ENCODE measurements around the gene POLR1B.
"Not testable (repeated sequence)": the region's sequence is repeated elsewhere in the genome, so short reads cannot be mapped to it uniquely, and the experiment has no call there.

Gene POLR1B

DNA sequence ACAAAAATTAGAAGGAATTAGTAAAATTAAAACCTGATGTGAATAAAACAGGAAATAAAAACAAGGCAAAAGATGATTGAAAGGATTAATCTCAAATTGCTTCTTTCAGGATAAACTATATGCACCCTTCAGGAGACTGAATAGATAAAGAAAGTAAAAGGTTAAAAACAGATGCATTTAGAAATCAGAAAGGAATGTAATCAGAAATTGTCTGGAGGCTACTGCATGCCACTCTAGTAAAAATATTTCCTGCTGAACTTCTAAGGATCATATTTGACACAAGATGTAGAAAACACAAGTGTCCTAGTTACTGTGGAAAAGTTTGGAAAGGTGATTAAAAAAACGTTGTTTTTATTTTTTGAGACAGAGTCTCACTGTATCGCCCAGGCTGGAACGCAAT is 58.4 kb downstream of the POLR1B start:
- DNase-seq (no peak), ATAC-seq (no peak)

DNA sequence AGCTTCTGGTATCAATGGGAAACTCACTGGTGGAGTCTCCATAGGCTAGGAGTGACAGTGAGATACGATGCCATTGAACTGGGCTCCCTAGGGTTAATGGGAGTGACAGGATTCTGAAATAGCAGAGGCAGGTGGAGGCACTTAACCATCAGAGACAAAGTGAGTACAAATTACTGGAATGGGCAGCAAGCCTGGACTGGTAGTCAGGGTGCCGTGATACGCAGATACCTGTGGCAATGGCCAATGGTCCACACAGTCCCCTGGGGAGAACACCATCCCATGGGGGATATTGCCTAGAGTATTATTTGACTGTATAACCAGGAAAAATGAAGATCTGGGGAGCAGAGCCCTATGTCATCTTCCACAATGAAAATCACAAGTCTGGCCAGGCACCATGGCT is 59.5 kb downstream of the POLR1B start:
- no peak for DNase-seq
- ATAC-seq, result no peak

DNA sequence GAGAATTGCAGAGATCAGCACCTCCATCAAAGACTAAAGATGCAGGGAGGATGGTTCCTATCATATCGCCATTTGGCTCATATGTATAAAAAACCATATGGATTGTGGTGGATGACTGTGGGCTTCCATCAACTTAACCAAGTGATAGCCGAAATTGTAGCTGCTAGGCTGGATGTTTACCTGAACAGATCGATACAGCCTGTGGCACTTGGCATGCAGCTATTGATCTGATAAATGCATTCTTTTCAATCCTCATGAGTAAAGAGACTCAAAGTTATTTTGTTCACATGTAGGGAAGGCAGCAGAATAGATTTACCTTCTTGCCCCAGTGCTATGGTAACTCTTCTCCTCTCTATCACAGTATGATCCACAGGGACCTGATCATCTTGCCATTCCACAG is 60.7 kb downstream of the POLR1B start:
- no peak for DNase-seq
- no peak for ATAC-seq

DNA sequence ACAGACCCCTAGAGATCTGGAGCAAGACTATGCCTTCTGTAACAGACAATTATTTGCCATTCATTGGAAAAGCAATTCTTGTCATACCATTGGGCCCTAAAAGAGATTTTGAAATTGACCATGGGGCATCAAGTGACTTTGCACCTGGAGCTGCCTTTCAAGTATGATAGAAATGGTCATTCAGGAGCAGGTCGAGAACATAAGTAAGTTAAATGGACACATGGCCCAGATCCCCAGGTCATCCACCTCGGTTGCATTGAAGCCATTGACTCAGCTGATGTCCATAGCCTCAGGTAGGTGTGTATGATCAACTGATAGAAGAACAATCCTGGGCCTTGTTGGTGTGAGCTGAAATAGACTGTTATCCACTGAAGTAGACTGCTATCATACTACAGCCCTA is 61.5 kb downstream of the POLR1B start:
- ATAC-seq (no peak), DNase-seq (no peak)

DNA sequence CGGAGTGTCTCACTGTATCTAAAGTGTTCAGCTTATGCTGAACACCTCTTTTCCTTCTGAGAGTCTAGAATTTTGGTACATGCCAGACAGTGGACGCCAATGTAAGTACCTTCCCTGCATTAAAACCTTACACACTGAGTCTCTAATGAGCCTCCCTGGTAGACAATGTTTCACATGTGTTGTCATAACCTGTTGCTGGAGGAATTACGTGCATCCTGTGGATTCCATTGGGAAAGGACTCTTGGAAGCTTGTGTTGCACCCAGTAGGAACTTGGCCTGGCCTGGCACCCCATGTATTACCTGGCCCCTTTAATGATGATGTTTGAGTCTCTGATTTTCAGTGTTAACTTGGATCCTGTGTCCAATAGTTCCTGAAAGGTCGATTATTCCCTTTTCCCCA is 62.7 kb downstream of the POLR1B start:
- DNase-seq, result no peak
- ATAC-seq, result no peak

DNA sequence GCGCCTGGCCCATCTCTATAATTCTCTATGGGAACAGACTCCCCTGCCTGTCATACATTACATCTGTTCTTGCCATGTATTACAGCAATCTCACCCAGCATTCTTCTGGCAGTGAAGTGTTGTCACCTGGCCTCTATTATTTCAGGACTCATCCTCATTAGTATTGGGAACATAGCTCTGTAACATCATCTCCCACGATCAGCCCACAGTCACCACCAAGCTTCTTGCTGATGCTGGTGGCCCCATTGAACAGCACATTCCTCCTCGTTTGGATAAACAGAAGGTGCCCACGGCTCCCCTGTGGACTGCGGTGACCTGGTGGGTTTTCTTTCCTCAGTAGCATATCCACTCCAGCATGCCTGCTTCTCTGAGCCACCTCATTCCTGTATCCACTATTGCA is 63.7 kb downstream of the POLR1B start:
- ATAC-seq, result no peak

DNA sequence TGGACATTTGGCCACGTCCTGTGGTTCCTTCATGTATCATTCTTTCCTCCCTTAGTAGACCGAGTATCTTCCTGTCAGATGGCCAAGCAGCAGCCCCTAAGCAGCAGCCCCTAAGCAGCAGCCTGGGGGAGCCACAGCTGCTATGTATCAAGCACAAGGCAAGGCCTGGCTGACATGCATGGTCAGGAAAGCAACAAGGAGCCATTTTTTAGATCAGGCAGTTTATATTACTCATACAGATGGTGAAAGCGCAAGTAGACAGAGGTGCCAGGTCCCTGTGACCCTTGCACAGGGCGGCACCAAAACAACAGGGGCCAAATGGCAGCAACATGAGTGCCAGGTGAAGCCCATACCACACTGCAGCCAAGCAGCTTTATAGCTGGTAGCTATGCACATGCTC is 64.3 kb downstream of the POLR1B start:
- ATAC-seq (no peak), DNase-seq (no peak)

More for the DNA sequence above, 63.7 kb downstream of the POLR1B start:
- DNase-seq, result no peak

DNA sequence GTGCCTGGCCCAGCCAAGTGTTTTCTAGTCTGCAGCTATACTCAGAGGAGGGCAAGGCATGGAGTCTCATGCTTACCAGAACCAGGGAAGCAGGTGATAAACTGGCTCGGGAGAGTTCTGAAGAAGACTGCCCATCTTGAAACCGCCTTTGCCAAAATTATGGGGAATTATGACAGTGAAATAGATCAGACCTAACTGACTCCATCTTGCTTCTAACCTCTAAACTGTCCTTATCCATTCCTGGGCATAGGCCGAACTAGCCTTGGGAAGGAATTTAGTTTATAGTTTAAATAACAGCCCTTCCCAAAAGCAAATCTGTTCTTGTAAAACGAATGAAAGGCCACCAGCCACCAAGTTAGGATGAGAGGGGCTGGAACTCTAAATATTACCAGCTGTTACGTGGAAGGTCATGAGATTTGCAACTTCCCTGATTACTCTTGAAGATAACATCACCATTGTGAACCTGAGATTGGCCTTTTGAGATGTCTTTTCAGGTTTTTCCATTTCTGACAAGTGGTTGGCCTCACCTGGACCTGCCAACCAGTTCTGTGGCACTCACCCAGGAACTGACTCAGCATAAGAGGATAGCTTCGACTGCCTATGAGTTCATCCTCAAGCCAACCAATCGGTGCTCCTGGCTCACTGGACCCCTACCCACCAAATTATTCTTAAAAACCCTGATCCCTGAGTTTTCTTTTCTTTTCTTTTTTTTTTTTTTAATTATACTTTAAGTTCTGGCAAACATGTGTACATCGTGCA is 65.6 kb downstream of the POLR1B start:
- ATAC-seq (no peak), DNase-seq (no peak)

DNA sequence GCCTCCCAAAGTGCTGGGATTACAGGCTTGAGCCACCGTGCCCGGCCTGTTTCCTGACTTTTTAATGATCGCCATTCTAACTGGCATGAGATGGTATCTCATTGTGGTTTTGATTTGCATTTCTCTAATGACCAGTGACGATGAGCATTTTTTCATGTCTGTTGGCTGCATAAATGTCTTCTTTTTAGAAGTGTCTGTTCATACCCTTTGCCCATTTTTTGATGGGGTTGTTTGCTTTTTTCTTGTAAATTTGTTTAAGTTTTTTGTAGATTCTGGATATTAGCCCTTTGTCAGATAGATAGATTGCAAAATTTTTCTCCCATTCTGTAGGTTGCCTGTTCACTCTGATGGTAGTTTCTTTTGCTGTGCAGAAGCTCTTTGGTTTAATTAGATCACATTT is 67.1 kb downstream of the POLR1B start:
- not testable (repeated sequence) for ATAC-seq, DNase-seq

DNA sequence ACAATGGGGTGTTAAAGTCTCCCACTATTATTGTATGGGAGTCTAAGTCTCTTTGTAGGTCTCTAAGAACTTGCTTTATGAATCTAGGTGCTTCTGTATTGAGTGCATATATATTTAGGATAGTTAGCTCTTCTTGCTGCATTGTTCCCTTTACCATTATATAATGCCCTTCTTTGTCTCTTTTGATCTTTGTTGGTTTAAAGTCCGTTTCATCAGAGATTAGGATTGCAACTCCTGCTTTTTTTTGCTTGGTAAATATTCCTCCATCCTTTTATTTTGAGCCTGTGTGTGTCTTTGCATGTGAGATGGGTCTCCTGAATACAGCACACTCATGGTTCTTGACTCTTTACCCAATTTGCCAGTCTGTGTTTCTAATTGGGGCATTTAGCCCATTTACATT is 70.0 kb downstream of the POLR1B start:
- not testable (repeated sequence) for ATAC-seq, DNase-seq

DNA sequence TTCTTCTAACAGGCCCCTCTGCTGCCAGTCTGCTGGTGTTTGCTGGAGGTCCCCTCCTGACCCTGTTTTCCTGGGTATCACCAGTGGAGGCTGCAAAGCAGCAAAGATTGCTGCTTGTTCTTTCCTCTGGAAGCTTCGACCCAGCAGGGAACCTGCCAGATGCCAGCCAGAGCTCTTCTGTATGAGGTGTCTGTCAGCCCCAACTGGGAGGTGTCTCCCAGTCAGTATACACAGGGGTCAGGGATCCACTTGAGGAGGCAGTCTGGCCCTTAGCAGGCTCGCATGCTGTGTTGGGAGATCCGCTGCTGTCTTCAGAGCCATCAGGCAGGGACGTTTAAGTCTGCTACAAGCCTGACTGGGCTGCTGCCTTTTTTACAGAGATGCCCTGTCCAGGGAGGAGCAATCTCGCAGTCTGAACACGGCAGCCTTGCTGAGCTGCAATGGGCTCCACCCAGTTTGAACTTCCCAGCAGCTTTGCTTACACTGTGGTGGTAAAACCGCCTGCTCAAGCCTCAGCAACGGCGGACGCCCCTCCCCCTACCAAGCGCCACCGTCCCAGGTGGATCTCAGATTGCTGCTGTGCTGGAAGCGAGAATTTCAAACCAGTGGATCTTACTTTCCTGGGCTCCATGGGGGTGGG is 72.1 kb downstream of the POLR1B start:
- DNase-seq (no peak), ATAC-seq (no peak)

DNA sequence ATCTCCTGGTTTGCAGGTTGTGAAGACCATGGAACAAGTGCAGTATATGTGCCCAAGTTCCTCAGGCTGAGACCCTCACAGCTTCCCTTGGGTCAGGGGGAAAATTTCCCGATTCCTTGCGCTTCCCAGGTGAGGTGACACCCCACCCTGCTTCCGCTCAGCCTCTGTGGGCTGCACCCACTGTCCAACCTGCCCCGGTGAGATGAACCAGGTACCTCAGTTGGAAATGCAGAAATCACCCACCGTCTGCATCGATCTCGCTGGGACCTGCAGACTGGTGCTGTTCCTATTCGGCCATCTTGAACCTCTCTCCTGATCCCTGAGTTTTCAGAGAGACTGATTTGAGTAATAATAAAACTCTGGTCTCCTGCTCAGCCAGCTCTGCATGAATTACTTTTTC is 72.8 kb downstream of the POLR1B start:
- ATAC-seq, result no peak
- no peak for DNase-seq

DNA sequence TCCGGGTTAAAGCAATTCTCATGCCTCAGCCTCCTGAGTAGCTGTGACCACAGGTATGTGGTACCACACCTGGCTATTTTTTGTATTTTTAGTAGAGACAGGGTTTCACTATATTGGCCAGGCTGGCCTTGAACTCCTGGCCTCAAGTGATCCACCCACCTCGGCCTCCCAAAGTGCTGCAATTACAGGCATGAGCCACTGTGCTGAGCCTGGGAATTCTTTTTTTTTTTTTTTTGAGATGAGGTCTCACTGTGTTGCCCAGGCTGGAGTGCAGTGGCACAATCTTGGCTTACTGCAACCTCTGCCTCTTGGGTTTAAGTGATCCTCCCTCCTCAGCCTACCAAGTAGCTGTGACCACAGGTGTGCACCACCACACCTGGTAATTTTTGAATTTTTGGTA is 73.5 kb downstream of the POLR1B start:
- not testable (repeated sequence) for DNase-seq, ATAC-seq

DNA sequence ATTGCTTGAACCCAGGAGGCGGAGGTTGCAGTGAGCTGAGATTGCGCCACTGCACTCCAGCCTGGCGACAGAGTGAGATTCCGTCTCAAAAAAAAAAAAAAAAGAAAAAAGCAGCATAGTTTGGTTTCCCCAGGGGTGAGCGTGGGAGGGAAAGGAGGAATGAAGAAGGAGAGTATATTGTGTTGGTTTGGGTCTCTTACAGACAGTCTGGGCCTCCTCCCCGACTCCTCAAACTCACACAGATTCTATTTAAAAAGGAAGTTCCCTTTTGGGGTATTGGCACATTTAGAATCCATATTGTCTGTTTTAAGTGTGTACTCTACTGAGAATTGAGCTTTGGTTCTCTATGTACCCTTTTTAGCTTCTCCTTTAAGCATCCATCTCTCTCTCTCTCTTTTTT is 76.1 kb downstream of the POLR1B start:
- ATAC-seq (no peak), DNase-seq (no peak)

DNA sequence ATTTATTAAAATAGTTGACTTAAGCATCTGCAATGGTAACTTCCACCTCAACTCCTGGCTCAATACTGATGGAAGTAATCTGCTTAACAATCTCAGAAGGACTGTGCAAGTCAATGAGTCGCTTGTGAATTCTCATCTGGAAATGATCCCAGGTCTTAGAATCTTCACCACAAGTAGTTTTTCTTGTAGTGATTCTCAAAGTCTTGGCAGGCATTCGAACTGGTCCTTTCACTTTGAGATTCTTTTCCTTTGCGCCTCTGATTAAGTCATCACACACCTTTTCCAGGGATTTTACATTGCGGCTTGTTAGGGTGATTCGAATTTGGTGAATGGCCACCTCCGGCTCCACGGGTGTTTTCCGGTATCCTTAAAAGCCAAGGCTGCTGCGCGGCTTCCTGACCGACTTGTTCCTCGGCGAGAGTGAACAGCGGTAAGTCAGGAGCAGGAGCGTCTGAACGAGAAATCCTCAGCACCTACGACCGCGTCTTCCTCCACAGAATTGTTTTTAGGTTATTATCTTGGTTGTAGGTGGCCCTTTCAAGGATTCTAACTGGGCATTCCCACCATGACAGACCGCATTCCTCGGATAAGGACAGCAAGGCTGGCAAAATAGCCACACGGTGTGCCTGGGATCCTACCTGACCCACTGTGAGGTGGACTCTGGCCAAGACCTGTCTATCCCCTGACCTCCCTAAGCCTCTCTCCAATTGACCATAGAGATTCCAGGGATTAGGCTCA is 79.7 kb downstream of the POLR1B start:
- ATAC-seq (no peak), DNase-seq (no peak)

DNA sequence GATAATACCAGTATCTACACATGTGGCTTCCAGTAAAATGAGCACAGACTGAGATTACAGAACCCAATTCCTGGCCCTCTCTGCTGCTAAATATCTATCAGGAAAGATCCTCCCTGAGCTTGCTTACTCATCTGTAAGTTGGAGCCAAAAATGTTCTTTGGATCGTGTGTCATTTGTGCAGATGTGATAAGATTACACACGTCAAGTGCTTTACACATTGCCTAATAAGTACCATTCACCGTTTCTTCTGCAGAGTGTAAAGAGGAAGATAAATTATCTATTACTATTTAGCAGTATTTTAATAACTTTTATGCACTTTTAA is 80.2 kb downstream of the POLR1B start:
- ATAC-seq (no peak), DNase-seq (no peak)

DNA sequence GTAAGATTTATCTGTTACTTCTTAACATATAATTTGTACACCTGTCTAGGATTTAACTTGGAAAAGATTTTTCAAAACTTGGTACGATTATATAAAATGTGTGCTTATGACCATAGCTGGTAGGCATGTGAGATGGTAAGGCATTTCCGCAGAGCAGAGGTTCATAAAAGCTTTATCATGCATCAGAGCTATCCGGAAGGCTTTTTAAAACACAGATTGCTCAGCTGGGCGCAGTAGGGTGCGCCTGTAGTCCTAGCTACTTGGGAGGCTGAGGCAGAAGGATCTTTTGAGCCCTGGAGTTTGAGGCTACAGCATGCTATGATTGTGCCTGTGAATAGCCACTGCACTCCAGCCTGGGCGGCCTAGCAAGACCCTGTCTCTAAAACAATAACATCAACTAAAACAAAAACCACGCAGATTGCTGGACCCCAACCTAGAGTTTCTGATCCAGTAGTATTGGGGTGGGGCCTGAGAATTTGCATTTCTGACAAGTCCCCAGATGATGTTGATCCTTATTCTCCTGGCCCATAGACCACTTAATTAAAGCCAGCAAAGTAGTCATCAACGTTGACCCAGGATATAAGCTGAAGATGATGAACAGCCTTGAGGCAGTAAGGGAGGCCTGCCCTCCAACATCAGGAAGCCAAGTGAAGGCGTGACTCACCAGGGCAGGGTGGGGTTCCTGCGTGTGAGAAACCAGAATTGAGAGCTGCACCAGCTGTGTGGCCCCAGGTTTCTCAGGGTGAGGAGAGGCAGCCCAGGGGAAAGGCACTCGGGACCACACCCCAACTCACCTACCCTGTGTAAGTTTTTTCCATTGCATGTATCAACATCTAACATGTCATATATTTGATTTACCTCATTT is 81.9 kb downstream of the POLR1B start:
- peak; percentile 92 for ATAC-seq
- DNase-seq, result peak; percentile 74

DNA sequence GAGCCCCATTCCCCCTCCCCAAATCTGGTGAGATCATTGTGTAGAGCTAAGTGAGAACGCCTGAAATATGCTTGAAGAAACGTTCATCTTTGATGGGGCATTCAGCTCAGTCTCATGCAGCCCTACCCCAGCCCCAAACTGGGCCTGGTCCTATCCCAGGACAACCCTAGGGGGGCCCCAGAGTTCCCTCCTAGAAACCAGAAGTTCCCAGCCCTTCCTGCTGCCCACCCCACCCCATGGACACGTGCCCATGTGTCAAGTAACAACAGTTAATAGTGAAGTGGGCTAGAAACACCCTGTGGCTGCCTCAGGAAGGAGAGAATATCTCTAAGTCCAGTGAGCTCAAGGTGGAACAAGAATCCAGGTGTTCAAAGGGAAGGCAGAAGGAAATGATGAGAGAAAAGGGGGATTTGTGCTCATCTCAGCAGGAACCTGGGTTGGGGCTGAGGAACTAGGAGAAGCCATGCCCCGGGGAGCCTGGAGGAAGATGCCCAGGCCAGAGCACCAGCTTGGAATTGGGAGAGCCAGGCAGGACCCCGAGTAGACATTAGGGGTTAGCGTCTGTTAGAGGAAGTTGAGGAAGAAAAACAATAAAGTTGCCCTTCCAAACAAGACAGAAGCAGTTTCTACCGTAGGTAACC is 83.3 kb downstream of the POLR1B start:
- no peak for DNase-seq
- no peak for ATAC-seq

DNA sequence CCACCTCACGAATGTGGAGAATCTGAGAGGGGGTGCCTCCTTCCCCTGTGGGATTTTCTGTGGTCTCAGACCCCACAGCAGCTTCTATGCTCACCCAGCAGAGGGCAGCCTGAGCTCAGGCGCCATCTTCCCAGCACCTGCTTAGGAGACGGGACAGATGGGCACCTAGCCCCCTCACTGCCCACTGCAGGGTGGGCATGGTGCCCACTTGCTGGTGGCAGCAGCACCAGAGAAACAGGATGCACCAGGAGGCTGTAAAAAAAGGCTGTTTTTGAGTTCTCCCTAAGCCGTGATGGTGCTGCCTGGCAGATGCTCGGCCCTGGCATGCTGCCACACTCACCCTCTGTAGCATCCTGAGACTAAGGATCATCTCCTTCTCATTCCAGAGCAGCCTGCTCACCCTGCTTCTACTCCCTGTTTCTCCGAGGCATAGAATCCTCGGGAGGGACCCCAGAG is 84.4 kb downstream of the POLR1B start:
- DNase-seq (peak; percentile 71), ATAC-seq (peak; percentile 64)
